GM19099 (cell line): ENCODE data around the gene DCDC2B.

Experiments
- POLR2A ChIP-seq: IDR thresholded peaks from 3 replicates; pipeline ENCODE4 v1.6.1; 2011; ENCODE audit warnings: low read depth; ENCODE audit not compliant: insufficient read length; ENCODE audit errors: extremely low read depth

DCDC2B gene

GRCh38 chr1:32205401-32206370, 3.2 kb upstream of the DCDC2B start, which contains the start of gene IQCC:
Gene IQCC (plus strand): TSS chr1:32205671. CDS start chr1:32205682, 11 bp downstream.
- TF ChIP-seq POLR2A: peak; percentile 74

- no peak for TF ChIP-seq POLR2A
Observed at GRCh38 chr1:32208469-32208868, 420 bp upstream of the DCDC2B start.

- peak; percentile 11 for TF ChIP-seq POLR2A
Observed at GRCh38 chr1:32215629-32216480, 7.0 kb downstream of the DCDC2B start.

GRCh38 chr1:32216566-32216965, 7.7 kb downstream of the DCDC2B start:
- no peak for TF ChIP-seq POLR2A

GRCh38 chr1:32219022-32219421, 10.1 kb downstream of the DCDC2B start:
- no peak for TF ChIP-seq POLR2A

- TF ChIP-seq POLR2A: no peak
Observed at GRCh38 chr1:32220746-32221580, 12.1 kb downstream of the DCDC2B start.

GRCh38 chr1:32221581-32221979, 12.7 kb downstream of the DCDC2B start:
- no peak for TF ChIP-seq POLR2A

GRCh38 chr1:32221980-32222755, 13.3 kb downstream of the DCDC2B start, which contains the start of the genes EIF3I and TMEM234:
Gene EIF3I (plus strand): TSS chr1:32222407. CDS start chr1:32222442, 35 bp downstream.
Gene TMEM234 (minus strand): TSS chr1:32222353. CDS start chr1:32222322, 31 bp downstream.
- TF ChIP-seq POLR2A: peak; percentile 82

- no peak for TF ChIP-seq POLR2A
Observed at GRCh38 chr1:32223683-32224082, 14.8 kb downstream of the DCDC2B start.

- TF ChIP-seq POLR2A: no peak
Observed at GRCh38 chr1:32224285-32224684, 15.4 kb downstream of the DCDC2B start.

- TF ChIP-seq POLR2A: no peak
Observed at GRCh38 chr1:32228771-32229170, 19.9 kb downstream of the DCDC2B start.

GRCh38 chr1:32231843-32232432, 23.0 kb downstream of the DCDC2B start:
- TF ChIP-seq POLR2A: no peak
